GM23338 (cell line): ENCODE data around the gene SLC39A5. TPM values are rescaled to one million over a fixed set of nuclear protein-coding genes. Genes with fewer than 3 reads are reported as not detected.

Experiments
- ATAC-seq: fragments of 200-7000 bp; cut with Tn5 transposase; 3 replicates; pipeline ENCODE4 v1.9.1; 2020
- DNase-seq: peaks from one replicate; pipeline ENCODE4 v3.0.0-alpha.2; 2015; ENCODE audit warnings: low spot score
- H2AFZ ChIP-seq: fragments of 200-600 bp; sonication (generic); 2 replicates; pipeline ENCODE4 v1.8.0; 2016; ENCODE audit warnings: antibody characterized with exemption, mild to moderate bottlenecking, moderate library complexity
- H3F3A ChIP-seq: fragments of 200-600 bp; sonication (generic); replicated peaks from 2 replicates; pipeline ENCODE4 v1.8.0; 2017; ENCODE audit warnings: antibody characterized with exemption, mixed run types, low read depth
- H3K27ac ChIP-seq: fragments of 200-600 bp; sonication (generic); 2 replicates; pipeline ENCODE4 v1.6.1; 2016; ENCODE audit warnings: low read depth
- H3K27me3 ChIP-seq: fragments of 200-600 bp; sonication (generic); 2 replicates; pipeline ENCODE4 v1.8.0; 2016; ENCODE audit warnings: mild to moderate bottlenecking, mixed run types, moderate library complexity; ENCODE audit not compliant: insufficient read depth
- H3K36me3 ChIP-seq: fragments of 200-600 bp; sonication (generic); 2 replicates; pipeline ENCODE4 v1.8.0; 2016; ENCODE audit warnings: mild to moderate bottlenecking; ENCODE audit not compliant: insufficient read depth
- H3K4me1 ChIP-seq: fragments of 200-600 bp; sonication (generic); 2 replicates; pipeline ENCODE4 v1.8.0; 2016; ENCODE audit warnings: mild to moderate bottlenecking, moderate library complexity; ENCODE audit not compliant: insufficient read depth
- H3K4me2 ChIP-seq: fragments of 200-600 bp; sonication (generic); 2 replicates; pipeline ENCODE4 v1.7.1; 2017; ENCODE audit warnings: mixed run types
- H3K4me3 ChIP-seq: fragments of 200-600 bp; sonication (generic); 2 replicates; pipeline ENCODE4 v1.6.1; 2016; ENCODE audit warnings: mixed run types
- H3K79me2 ChIP-seq: fragments of 200-600 bp; sonication (generic); replicated peaks from 2 replicates; pipeline ENCODE4 v1.8.0; 2017; ENCODE audit warnings: mild to moderate bottlenecking; ENCODE audit not compliant: insufficient read depth
- H3K9me2 ChIP-seq: fragments of 200-600 bp; sonication (generic); 2 replicates; pipeline ENCODE4 v1.8.0; 2017; ENCODE audit not compliant: insufficient read depth
- H4K20me1 ChIP-seq: fragments of 200-600 bp; sonication (generic); replicated peaks from 2 replicates; pipeline ENCODE4 v1.8.0; 2017; ENCODE audit warnings: mild to moderate bottlenecking; ENCODE audit not compliant: insufficient read depth
- H3K27ac Mint-ChIP-seq: 2 replicates; pipeline ENCODE4 v1.8.0; 2020; ENCODE audit warnings: inconsistent platforms, mild to moderate bottlenecking, moderate library complexity, mixed read lengths
- H3K27me3 Mint-ChIP-seq: 3 replicates; pipeline ENCODE4 v1.8.0; 2022; ENCODE audit warnings: low read depth, mild to moderate bottlenecking, moderate library complexity, mixed read lengths, inconsistent platforms; ENCODE audit not compliant: insufficient read depth, poor library complexity
- H3K36me3 Mint-ChIP-seq: 3 replicates; pipeline ENCODE4 v1.8.0; 2021; ENCODE audit warnings: low read depth, mild to moderate bottlenecking, inconsistent platforms, moderate library complexity, mixed read lengths
- H3K4me1 Mint-ChIP-seq: 3 replicates; pipeline ENCODE4 v1.8.0; 2020; ENCODE audit warnings: mild to moderate bottlenecking, inconsistent platforms, mixed read lengths
- H3K4me3 Mint-ChIP-seq: 3 replicates; pipeline ENCODE4 v1.8.0; 2021; ENCODE audit warnings: moderate library complexity, mild to moderate bottlenecking, inconsistent platforms, mixed read lengths
- H3K9me3 Mint-ChIP-seq: 3 replicates; pipeline ENCODE4 v1.8.0; 2020; ENCODE audit warnings: moderate library complexity, mild to moderate bottlenecking, inconsistent platforms, mixed read lengths
- CREB1 ChIP-seq: fragments of 250-450 bp; sonication (Bioruptor Pico); IDR thresholded peaks from 2 replicates; pipeline ENCODE4 v1.5.0; 2020; ENCODE audit warnings: low read depth, mild to moderate bottlenecking, moderate library complexity
- ETS1 ChIP-seq: IDR thresholded peaks from 2 replicates; pipeline ENCODE4 v1.6.1; 2016; ENCODE audit warnings: antibody characterized with exemption
- EZH2phosphoT487 ChIP-seq: fragments of 200-600 bp; sonication (generic); IDR thresholded peaks from one replicate; pipeline ENCODE4 v1.8.1; 2018; ENCODE audit warnings: antibody characterized with exemption; ENCODE audit not compliant: unreplicated experiment
- NANOG ChIP-seq: IDR thresholded peaks from 2 replicates; pipeline ENCODE4 v1.6.1; 2016; ENCODE audit warnings: antibody characterized with exemption, borderline replicate concordance
- POLR2AphosphoS5 ChIP-seq: IDR thresholded peaks from 2 replicates; pipeline ENCODE4 v1.6.1; 2016; ENCODE audit warnings: antibody characterized with exemption, low read depth
- STAT1 ChIP-seq: IDR thresholded peaks from one replicate; pipeline ENCODE4 v1.6.1; 2016; ENCODE audit warnings: antibody characterized with exemption; ENCODE audit not compliant: unreplicated experiment
- ZNF331 ChIP-seq: fragments of 250-450 bp; sonication (Bioruptor Pico); IDR thresholded peaks from 2 replicates; pipeline ENCODE4 v1.5.0; 2020; ENCODE audit warnings: low read depth, mild to moderate bottlenecking, moderate library complexity
- ZNF462 ChIP-seq: fragments of 250-450 bp; sonication (Bioruptor Pico); IDR thresholded peaks from 2 replicates; pipeline ENCODE4 v1.5.0; 2020; ENCODE audit warnings: mild to moderate bottlenecking, moderate library complexity
- polyA plus RNA-seq: library from polyadenylated mRNA; unstranded; fragments of >200 nt; fragmentation: Nextera tagmentation; extraction: Ambion mirVana; gene quantifications from 2 replicates; pipeline ENCODE4 v1.2.1, GENCODE V29; 2016
- total RNA-seq: library from RNA; depleted of rRNA; stranded (reverse); fragments of >200 nt; shearing (Covaris generic); gene quantifications from 2 replicates; pipeline ENCODE4 v1.2.3, GENCODE V29; 2014
- TF ChIP-seq, protein P1 (sequence below): IDR thresholded peaks from one replicate; pipeline ENCODE4 v1.6.1; 2018; ENCODE audit warnings: antibody characterized with exemption; ENCODE audit not compliant: unreplicated experiment

Gene SLC39A5
- total and polyA plus RNA-seq, 2 experiments from 2014 or later: 0.29 to 0.59 TPM

- Histone ChIP-seq H3K36me3 (peaks cover 40% of the 10 kb centered on the region), H3K27me3 (no peaks in the 10 kb centered on the region), H3K9me2 (no peaks in the 10 kb centered on the region), H3K79me2 (peaks cover 48% of the 10 kb centered on the region), H4K20me1 (peaks cover 18% of the 10 kb centered on the region), H3K4me3 (no peak overlapping the region), H2AFZ (no peak overlapping the region), H3K4me2 (no peak overlapping the region), H3K4me1 (peaks cover 10% of the 10 kb centered on the region; the same call in 1 of the 2 replicates), H3K27ac (no peak overlapping the region), H3F3A (peaks cover 21% of the 10 kb centered on the region)
- DNase-seq (no peak), ATAC-seq (no peak)
- peaks cover 4% of the 10 kb centered on the region; the same call in 1 of the 3 replicates for H3K4me1 Mint-ChIP-seq
- no peak overlapping the region for H3K4me3 Mint-ChIP-seq
- peaks cover 69% of the 10 kb centered on the region for H3K36me3 Mint-ChIP-seq
- H3K27me3 Mint-ChIP-seq: peaks cover under 1% of the 10 kb centered on the region
- no peak for TF ChIP-seq CREB1 (CRISPR knock-in tag)
- no peak for TF ChIP-seq EZH2phosphoT487
- TF ChIP-seq, protein P1, sequence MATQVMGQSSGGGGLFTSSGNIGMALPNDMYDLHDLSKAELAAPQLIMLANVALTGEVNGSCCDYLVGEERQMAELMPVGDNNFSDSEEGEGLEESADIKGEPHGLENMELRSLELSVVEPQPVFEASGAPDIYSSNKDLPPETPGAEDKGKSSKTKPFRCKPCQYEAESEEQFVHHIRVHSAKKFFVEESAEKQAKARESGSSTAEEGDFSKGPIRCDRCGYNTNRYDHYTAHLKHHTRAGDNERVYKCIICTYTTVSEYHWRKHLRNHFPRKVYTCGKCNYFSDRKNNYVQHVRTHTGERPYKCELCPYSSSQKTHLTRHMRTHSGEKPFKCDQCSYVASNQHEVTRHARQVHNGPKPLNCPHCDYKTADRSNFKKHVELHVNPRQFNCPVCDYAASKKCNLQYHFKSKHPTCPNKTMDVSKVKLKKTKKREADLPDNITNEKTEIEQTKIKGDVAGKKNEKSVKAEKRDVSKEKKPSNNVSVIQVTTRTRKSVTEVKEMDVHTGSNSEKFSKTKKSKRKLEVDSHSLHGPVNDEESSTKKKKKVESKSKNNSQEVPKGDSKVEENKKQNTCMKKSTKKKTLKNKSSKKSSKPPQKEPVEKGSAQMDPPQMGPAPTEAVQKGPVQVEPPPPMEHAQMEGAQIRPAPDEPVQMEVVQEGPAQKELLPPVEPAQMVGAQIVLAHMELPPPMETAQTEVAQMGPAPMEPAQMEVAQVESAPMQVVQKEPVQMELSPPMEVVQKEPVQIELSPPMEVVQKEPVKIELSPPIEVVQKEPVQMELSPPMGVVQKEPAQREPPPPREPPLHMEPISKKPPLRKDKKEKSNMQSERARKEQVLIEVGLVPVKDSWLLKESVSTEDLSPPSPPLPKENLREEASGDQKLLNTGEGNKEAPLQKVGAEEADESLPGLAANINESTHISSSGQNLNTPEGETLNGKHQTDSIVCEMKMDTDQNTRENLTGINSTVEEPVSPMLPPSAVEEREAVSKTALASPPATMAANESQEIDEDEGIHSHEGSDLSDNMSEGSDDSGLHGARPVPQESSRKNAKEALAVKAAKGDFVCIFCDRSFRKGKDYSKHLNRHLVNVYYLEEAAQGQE: no peak
- TF ChIP-seq STAT1: no peak
- no peak for TF ChIP-seq NANOG
- no peak for TF ChIP-seq ETS1
- TF ChIP-seq ZNF462 (CRISPR knock-in tag): no peak
- no peak for TF ChIP-seq POLR2AphosphoS5
- no peak for TF ChIP-seq ZNF331 (CRISPR knock-in tag)
- H3K9me3 Mint-ChIP-seq: peaks cover 3% of the 10 kb centered on the region; the same call in 1 of the 3 replicates
- no peak overlapping the region; the same call in 1 of the 2 replicates for H3K27ac Mint-ChIP-seq
These were observed 13.4 kb upstream of the SLC39A5 start for GRCh38 chr12:56216461-56216860.
